Fibroblast of lung (primary cell): ENCODE measurements around the gene FASTKD1.
"Not testable (repeated sequence)": the region's sequence is repeated elsewhere in the genome, so short reads cannot be mapped to it uniquely, and the experiment has no call there.

Experiments used
- CTCF ChIP-seq, 2 donors: IDR thresholded peaks in 1 of 2; conservative IDR thresholded peaks in 1 of 2; 1 replicate in 1 of 2; 2 replicates in 1 of 2; pipeline ENCODE4 v1.5.1; 2011 to 2012; ENCODE audit warnings: low read length in 2 of 2, control low read depth in 1 of 2, inconsistent platforms in 1 of 2, low read depth in 1 of 2, mild to moderate bottlenecking in 1 of 2
- EZH2 ChIP-seq: IDR thresholded peaks from 2 replicates; pipeline ENCODE4 v1.5.1; 2012; ENCODE audit warnings: low read length, control low read depth, mild to moderate bottlenecking; ENCODE audit errors: missing control alignments

- not testable (repeated sequence) for TF ChIP-seq EZH2; CTCF (conservative IDR thresholded peaks at IDR 0.05 in 1 of 2, IDR thresholded peaks at IDR 0.05 in 1 of 2; ENCODE audit: low read depth in 1 of 2, low read length in 2 of 2)
Observed at GRCh38 chr2:169582552-169583266, 9.0 kb upstream of the FASTKD1 start.
